RWPE1 (cell line): Measurements from ENCODE around the gene IL2RA.

Experiments used
- CTCF ChIA-PET: fragments of 350-600 bp; sonication (Branson Sonifier 250); formaldehyde crosslinking; extraction: SDS; loops from one replicate; lab custom pipeline; 2021; lab: Yijun Ruan, JAX
- POLR2A ChIA-PET: fragments of 400-600 bp; formaldehyde crosslinking; extraction: SDS; loops from one replicate; lab custom pipeline; 2020; ENCODE audit warnings: antibody characterized with exemption; ENCODE audit not compliant: low non-redundant PET; lab: Yijun Ruan, JAX
- DNase-seq: peaks from one replicate; pipeline ENCODE4 v3.0.0; 2012; ENCODE audit warnings: low spot score
- H3K27ac ChIP-seq: fragments of 450-650 bp; 2 replicates; pipeline ENCODE4 v1.5.1; 2017
- CTCF ChIP-seq: fragments of 450-650 bp; conservative IDR thresholded peaks from 2 replicates; pipeline ENCODE4 v1.5.1; 2017; ENCODE audit warnings: low read depth, mild to moderate bottlenecking

Gene IL2RA

GRCh38 chr10:6054884-6055283 lies 7.3 kb downstream of the IL2RA start:
- TF ChIP-seq CTCF, result no peak
- ChIA-PET CTCF (no interaction called here), POLR2A (no interaction called here)
- H3K27ac ChIP-seq, result no peak overlapping the region
- no peak for DNase-seq

- TF ChIP-seq CTCF, result no peak
- no peak overlapping the region for H3K27ac ChIP-seq
- ChIA-PET CTCF (interaction anchor here (0.6 to 0.7 kb wide), 2 partner anchors 10 to 16 kb away, joined by 3 read pairs; no protein-coding TSS in a partner anchor), POLR2A (no interaction called here)
- no peak for DNase-seq
Observed at GRCh38 chr10:6053816-6054631, 8.1 kb downstream of the IL2RA start.

GRCh38 chr10:6053303-6053702 lies 8.9 kb downstream of the IL2RA start:
- TF ChIP-seq CTCF, result no peak
- ChIA-PET CTCF (interaction anchor here (0.6 kb wide), 1 partner anchor 16 kb away, joined by 3 read pairs; no protein-coding TSS in a partner anchor), POLR2A (no interaction called here)
- DNase-seq, result no peak
- no peak overlapping the region for H3K27ac ChIP-seq

DNA sequence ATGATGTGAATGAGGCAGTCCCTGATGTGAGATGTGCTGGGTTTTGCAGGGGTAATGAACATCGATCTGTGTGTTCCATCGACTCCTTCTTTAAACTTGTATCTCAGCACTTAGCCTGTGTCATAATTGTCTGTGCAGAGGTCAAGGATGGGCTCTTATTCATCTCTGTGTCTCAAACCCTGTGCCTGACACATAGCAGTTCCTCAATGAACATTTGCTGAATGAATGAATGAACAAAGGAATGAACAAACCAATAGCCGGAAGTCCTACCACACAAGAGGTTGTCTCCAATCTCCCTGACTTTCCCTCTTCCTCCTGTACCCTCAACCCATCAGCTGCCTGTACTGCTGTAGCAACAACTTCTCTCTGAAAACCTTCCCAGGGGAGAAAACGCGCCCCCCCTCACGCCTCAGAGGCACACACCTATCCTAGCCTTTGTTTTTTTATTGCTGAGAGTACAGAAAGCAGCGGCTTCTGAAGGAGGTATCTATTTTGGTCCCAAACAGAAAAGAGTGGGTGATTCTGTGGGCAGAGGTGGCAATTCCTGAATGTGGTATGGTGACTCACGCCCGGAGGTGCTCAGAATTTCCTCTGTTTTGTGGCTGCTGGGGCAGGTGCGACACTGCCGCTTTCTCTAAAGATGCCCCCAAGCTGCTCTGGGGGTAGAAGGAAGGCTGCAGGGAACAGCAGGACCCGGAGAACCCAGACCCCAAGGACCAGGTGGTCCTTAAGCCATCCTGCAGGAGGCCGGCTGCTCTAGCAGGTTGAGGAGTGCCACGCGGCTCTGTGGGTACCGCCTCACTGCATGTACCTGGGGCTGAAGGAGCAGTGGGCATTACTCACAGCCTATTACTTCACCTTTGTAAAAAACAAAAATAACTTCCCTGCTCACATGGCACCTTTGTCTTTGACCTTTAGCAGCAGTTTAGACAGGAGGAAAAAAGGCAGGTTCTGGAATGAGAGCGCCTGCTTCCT lies 9.6 kb downstream of the IL2RA start:
- ChIA-PET POLR2A (no interaction called here), CTCF (interaction anchor here (0.6 kb wide), 1 partner anchor 76 kb away, joined by 3 read pairs; no protein-coding TSS in a partner anchor)
- peak; percentile 29 for DNase-seq

GRCh38 chr10:6050801-6051445 lies 11.2 kb downstream of the IL2RA start:
- peak; percentile 30 for DNase-seq

More for the DNA sequence above, 9.6 kb downstream of the IL2RA start:
- H3K27ac ChIP-seq, result no peak overlapping the region
- TF ChIP-seq CTCF, result no peak

More at GRCh38 chr10:6050801-6051445, 11.2 kb downstream of the IL2RA start:
- CTCF ChIA-PET, result interaction anchor here (0.6 kb wide), 1 partner anchor 103 kb away, joined by 5 read pairs; no protein-coding TSS in a partner anchor
- POLR2A ChIA-PET, result interaction anchor here (0.6 kb wide), 1 partner anchor 99 kb away, joined by 3 read pairs; no protein-coding TSS in a partner anchor
- H3K27ac ChIP-seq, result no peak overlapping the region
- TF ChIP-seq CTCF, result peak; percentile 43
